ENCODE data around the gene FBXL17.
"Not testable (repeated sequence)": the region's sequence is repeated elsewhere in the genome, so short reads cannot be mapped to it uniquely, and the experiment has no call there.

FBXL17 gene

GRCh38 chr5:108381954-108382783, at the start of gene FBXL17:
FBXL17 (minus strand) TSS chr5:108382098.
- DNase-seq (ENCODE audit: low read depth in 2 of 2) = peak; percentile 78 to 80

DNA sequence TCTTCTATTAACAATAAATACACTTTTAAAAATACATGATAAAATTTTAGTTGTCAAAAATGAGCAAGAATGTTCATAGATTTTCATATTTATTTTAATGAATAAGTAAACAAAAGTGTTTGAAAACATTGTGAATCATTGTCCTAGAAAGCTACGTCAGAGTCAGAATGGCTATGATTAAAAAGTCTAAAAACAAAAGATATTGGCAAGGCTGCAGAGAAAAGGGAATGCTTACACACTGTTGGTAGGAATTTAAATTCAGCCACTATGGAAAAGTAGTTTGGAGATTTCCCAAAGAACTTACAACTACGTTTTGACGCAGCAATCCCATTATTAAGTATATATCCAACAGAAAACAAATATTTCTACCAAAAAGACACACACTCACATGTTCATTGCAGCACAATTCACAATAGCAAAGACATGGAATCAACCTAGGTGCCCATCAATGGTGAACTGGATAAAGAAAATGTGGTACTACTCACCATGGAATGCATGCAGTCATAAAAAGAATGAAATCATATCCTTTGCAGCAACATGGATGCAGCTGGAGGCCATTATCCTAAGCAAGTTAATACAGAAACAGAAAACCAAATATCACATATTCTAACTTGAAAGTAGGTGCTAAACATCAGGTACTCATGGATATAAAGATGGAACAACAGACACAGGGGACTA, 49.2 kb upstream of the FBXL17 start:
- no peak for DNase-seq (ENCODE audit: low read depth in 2 of 2)

DNA sequence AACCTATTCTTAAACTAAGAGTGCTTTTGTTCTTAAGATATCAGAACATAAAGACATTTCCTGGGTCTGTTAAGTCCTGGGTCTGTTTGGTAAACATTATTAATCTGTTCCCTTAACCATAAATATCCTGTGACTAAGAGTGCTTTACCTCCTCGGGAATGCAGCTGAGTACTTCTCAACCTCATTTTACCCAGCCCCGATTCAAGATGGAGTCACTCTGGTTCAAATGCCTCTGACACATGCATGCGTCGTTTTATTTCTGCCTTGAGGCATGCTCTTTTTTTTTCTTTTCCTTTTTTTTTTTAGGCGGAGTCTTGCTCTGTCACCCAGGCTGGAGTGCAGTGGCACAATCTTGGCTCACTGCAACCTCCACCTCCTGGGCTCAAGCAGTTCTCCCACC, 39.8 kb upstream of the FBXL17 start:
- DNase-seq (ENCODE audit: low read depth in 2 of 2) = no peak

- DNase-seq (ENCODE audit: low read depth in 2 of 2) = no peak
Observed at GRCh38 chr5:108420755-108421154, 38.9 kb upstream of the FBXL17 start.

GRCh38 chr5:108420158-108420557, 38.3 kb upstream of the FBXL17 start:
- no peak for DNase-seq (ENCODE audit: low read depth in 2 of 2)

- no peak for DNase-seq (ENCODE audit: low read depth in 2 of 2)
Observed at GRCh38 chr5:108418197-108418596, 36.3 kb upstream of the FBXL17 start.

GRCh38 chr5:108417166-108417670, 35.3 kb upstream of the FBXL17 start:
- no peak for DNase-seq (ENCODE audit: low read depth in 2 of 2)

- DNase-seq (ENCODE audit: low read depth in 2 of 2) = no peak
Observed at GRCh38 chr5:108415726-108416125, 33.8 kb upstream of the FBXL17 start.

GRCh38 chr5:108409786-108410185, 27.9 kb upstream of the FBXL17 start:
- DNase-seq (ENCODE audit: low read depth in 2 of 2) = no peak

GRCh38 chr5:108405201-108405600, 23.3 kb upstream of the FBXL17 start:
- not testable (repeated sequence) for DNase-seq (ENCODE audit: low read depth in 2 of 2)

DNA sequence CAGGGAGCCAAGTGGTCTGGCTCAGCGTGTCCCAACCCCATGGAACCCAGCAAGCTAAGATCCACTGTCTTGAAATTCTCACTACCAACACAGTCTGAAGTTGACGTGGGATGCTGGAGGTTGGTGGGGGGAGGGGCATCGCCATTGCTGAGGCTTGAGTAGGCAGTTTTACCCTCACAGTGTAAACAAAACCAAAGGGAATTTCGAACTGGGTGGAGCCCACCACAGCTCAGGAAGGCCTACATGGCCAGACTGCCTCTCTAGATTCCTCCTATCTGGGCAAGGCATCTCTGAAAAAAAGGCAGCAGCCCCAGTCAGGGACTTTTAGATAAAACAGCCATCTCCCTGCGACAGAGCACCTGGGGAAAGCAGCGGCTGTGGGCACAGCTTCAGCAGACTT, 17.1 kb upstream of the FBXL17 start:
- no peak for DNase-seq (ENCODE audit: low read depth in 2 of 2)

- DNase-seq (ENCODE audit: low read depth in 2 of 2) = not testable (repeated sequence)
Observed at GRCh38 chr5:108396837-108397236, 14.9 kb upstream of the FBXL17 start.

DNA sequence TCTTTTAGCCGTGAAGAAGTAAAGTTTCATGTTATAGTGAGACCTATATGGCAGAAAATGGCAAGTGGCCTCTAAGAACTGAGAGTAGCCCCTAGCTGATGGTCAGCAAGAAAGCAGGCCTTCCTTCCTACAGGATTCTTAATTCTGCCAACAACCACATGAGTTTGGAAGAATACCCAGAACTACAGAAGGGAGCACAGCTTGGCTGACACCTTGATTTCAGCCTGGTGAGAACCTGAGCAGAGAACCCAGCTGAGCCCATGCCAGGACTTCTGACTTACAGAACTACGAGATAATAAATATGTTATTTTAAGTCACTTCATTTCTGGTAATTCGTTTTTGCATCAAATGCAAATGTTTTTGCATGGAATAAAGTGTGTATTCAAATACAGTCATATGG, 5.9 kb upstream of the FBXL17 start:
- DNase-seq (ENCODE audit: low read depth in 2 of 2) = no peak

DNA sequence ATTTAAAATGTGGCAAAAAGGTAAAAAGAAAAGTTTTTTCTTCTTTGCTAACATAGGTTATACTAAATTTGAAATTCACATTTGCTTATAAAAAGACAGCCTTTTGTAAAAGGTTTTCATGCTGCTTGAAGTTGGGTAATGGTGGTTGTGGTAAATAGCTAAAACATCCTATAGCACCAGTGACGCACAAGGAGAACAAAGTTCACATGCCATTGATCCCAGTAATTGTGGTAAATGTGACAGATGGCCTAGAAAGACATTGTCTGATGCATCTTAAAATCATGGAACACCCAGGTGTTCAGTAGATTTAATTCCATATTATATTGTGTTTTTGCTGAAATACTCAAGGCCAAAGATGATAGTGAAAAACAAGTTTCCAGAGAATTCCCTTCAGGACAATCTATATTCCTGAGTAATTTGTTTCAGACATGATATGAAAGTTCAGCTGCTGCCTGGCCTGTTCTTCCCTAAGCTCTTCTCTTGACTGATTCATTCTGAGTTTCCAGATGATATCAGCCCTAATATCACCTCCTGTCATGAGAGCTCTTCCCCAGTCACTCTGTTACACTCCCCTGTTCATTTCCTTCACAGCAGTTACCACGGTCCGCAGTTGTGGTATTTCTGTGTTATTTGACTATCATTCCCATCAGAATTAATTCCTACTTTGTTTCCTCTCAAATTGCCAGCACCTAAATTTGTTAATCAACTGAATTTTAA, 4.6 kb upstream of the FBXL17 start:
- no peak for DNase-seq (ENCODE audit: low read depth in 2 of 2)

GRCh38 chr5:108384741-108385140, 2.8 kb upstream of the FBXL17 start:
- no peak for DNase-seq (ENCODE audit: low read depth in 2 of 2)

GRCh38 chr5:108382784-108383330, 959 bp upstream of the FBXL17 start:
- DNase-seq (ENCODE audit: low read depth in 2 of 2) = no peak

GRCh38 chr5:108381350-108381953, 446 bp downstream of the FBXL17 start:
- peak; percentile 55 to 61 for DNase-seq (ENCODE audit: low read depth in 2 of 2)

DNA sequence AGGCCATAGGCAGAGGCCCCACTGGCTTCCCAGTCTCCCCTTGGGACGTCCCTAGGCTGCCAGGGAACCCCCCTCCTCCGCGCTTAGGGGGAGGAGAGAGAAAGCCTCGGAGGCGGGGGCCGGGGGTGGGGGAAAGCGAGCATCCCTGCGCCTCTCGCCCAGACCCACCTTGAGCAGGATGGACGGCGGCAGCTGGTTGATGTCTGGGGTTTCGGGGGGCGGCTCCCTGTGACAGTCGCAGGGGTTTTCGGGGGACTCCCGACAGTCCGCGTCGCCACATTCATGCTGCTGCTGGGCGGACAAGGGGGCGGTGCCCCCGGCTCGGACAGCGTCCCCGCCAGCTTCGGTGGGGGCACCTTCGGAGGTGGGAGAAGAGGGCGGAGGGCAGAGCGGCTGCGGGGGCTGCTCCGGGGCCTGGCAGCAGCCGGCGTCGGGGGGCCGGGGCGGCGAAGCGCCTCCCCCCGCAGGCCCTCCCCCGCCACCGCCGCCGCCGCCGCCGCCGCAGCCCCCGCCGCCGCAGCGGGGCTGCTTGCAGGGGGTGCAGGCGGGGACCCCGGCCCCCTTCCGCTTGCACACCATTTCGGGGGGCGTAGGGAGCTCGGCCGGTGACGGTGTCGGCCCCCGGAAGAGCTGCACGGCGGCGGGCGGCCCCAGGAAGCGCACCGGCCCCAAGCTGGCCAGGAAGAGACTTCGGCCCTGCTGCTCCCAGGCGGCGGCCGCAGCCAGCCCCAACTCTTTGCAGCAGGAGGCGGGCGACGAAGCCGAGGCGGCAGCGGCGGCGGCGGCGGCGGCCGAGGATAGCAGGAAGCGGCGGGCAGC, 1.2 kb downstream of the FBXL17 start:
- peak in 1 of 2 donors; percentile 8 for DNase-seq (ENCODE audit: low read depth in 2 of 2)

DNA sequence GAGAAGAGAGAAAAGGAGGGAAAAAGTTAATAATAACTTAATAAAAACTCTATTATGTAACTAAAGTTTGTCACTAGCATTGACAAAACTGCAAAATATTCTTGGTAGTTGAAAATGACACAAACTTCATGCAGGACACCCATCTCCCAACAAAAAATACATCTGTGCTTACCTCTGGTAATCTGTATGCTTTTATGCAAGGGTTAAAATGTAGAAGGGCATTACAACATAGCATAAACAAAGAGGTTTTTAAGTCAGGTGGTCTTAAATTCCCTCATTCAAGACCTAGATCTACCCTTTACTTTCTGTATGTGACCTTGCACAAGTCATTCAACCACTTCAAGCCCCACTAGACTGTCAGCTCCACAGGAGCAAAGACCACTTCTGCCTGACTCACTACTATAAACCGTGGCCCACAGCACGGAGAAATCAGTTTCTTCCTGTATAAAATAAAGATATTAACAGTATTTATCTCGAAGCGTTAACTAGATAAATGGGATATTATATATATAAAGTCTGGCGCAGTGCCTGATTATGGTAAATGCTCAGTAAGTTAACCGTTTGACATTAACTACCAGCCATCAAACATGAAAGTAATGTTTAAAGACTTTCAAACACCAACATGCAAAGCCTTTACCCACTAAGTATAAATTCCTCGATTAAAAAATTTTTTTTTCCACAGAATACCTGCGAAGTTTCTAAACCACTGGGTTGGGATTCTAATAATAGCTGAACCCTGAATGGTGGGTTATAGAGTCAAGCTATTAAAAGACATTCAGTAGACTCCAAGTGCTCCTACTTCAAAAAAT, 2.0 kb downstream of the FBXL17 start:
- DNase-seq (ENCODE audit: low read depth in 2 of 2) = no peak

- no peak for DNase-seq (ENCODE audit: low read depth in 2 of 2)
Observed at GRCh38 chr5:108375768-108376167, 6.1 kb downstream of the FBXL17 start.
